HepG2 (cell line): Measurements from ENCODE around the gene NLE1. TPM values are rescaled to one million over a fixed set of nuclear protein-coding genes. Genes with fewer than 3 reads are reported as not detected.

Experiments used
- FUBP1 ChIP-seq: sonication (generic); formaldehyde crosslinking; IDR thresholded peaks from 2 replicates; pipeline ENCODE4 v1.5.1; 2020; ENCODE audit warnings: missing genetic modification reagents, mild to moderate bottlenecking, borderline replicate concordance
- HES4 ChIP-seq: sonication (generic); formaldehyde crosslinking; IDR thresholded peaks from 2 replicates; pipeline ENCODE4 v1.9.0; 2021; ENCODE audit warnings: mild to moderate bottlenecking, missing genetic modification reagents, borderline replicate concordance
- HIC2 ChIP-seq: sonication (generic); formaldehyde crosslinking; IDR thresholded peaks from 2 replicates; pipeline ENCODE4 v1.9.0; 2022; ENCODE audit warnings: low read depth, missing genetic modification reagents
- KIAA2018 ChIP-seq: sonication (generic); formaldehyde crosslinking; IDR thresholded peaks from 2 replicates; pipeline ENCODE4 v1.5.0; 2020; ENCODE audit warnings: mild to moderate bottlenecking, missing genetic modification reagents, borderline replicate concordance
- MXD1 ChIP-seq: sonication (generic); formaldehyde crosslinking; IDR thresholded peaks from 2 replicates; pipeline ENCODE4 v1.4.0; 2020; ENCODE audit warnings: mild to moderate bottlenecking, missing genetic modification reagents
- NFKB2 ChIP-seq: sonication (generic); formaldehyde crosslinking; IDR thresholded peaks from 2 replicates; pipeline ENCODE4 v1.4.0; 2020; ENCODE audit warnings: missing genetic modification reagents, borderline replicate concordance
- PHF5A ChIP-seq: IDR thresholded peaks from one replicate; pipeline ENCODE4 v1.6.1; 2018; ENCODE audit warnings: low read depth, missing genetic modification reagents; ENCODE audit not compliant: unreplicated experiment
- SMC3 ChIP-seq: IDR thresholded peaks from 2 replicates; pipeline ENCODE4 v1.6.1; 2011; ENCODE audit warnings: low read length, improper control_type of control experiment
- SRY ChIP-seq: sonication (generic); formaldehyde crosslinking; IDR thresholded peaks from 2 replicates; pipeline ENCODE4 v1.8.0; 2022; ENCODE audit warnings: mild to moderate bottlenecking, missing genetic modification reagents
- TP53 ChIP-seq: sonication (generic); formaldehyde crosslinking; conservative IDR thresholded peaks from 2 replicates; pipeline ENCODE4 v1.4.0; 2020; ENCODE audit warnings: missing genetic modification reagents
- ZKSCAN5 ChIP-seq: sonication (generic); formaldehyde crosslinking; IDR thresholded peaks from 2 replicates; pipeline ENCODE4 v1.5.1; 2020; ENCODE audit warnings: mild to moderate bottlenecking, missing genetic modification reagents
- ZNF230 ChIP-seq: sonication (generic); formaldehyde crosslinking; IDR thresholded peaks from 2 replicates; pipeline ENCODE4 v1.4.0; 2020; ENCODE audit warnings: mild to moderate bottlenecking, missing genetic modification reagents
- ZNF549 ChIP-seq: sonication (generic); formaldehyde crosslinking; IDR thresholded peaks from 2 replicates; pipeline ENCODE4 v1.5.0; 2020; ENCODE audit warnings: missing genetic modification reagents
- ZNF589 ChIP-seq: sonication (generic); formaldehyde crosslinking; conservative IDR thresholded peaks from 2 replicates; pipeline ENCODE4 v1.8.0; 2022; ENCODE audit warnings: mild to moderate bottlenecking, moderate library complexity, missing genetic modification reagents
- polyA plus RNA-seq, 8 experiments: library from polyadenylated mRNA; depleted of rRNA in 3 of 8; stranded (reverse) in 7 of 8; unstranded in 1 of 8; fragments of >200 nt; fragmentation: Illumina TruSeq in 4 of 8; extraction: Trizol in 4 of 8; gene quantifications; 2 replicates each; pipeline versions ENCODE4 v1.2.1 to v1.2.3, GENCODE V29; 2011 to 2016; ENCODE audit warnings: low read depth in 4 of 8, missing spikeins in 1 of 8, mixed read lengths in 1 of 8; ENCODE audit not compliant: insufficient read depth in 1 of 8
- total RNA-seq, 5 experiments: library from RNA; depleted of rRNA; stranded (reverse); fragments of >200 nt; fragmentation: Illumina TruSeq; extraction: Trizol; gene quantifications; 2 replicates each; pipeline ENCODE4 v1.2.3, GENCODE V29; 2016; ENCODE audit warnings: low read depth in 1 of 5

NLE1 gene
- total and polyA plus RNA-seq, 2 of the 13 experiments (the other 11 are each of a cell fraction or from before 2014, with no cell fraction given), result 20.3 to 34.5 TPM

- no peak for TF ChIP-seq FUBP1
- TF ChIP-seq MXD1, result peak; percentile 36; the same call in 1 of the 2 replicates
- TF ChIP-seq ZNF230 (CRISPR knock-in tag), result no peak
- TF ChIP-seq SRY (CRISPR knock-in tag), result 0 out of 2 replicates have a peak, but pooled peaks have one; percentile 37
- TF ChIP-seq ZNF589 (CRISPR knock-in tag), result no peak
- 0 out of 2 replicates have a peak, but pooled peaks have one; percentile 12 for TF ChIP-seq HES4 (CRISPR knock-in tag)
- no peak for TF ChIP-seq ZNF549
- no peak for TF ChIP-seq HIC2 (CRISPR knock-in tag)
- TF ChIP-seq TP53, result no peak
- peak; percentile 19; the same call in 1 of the 2 replicates for TF ChIP-seq SMC3
- 0 out of 2 replicates have a peak, but pooled peaks have one; percentile 11 for TF ChIP-seq NFKB2
- TF ChIP-seq PHF5A (CRISPR knock-in tag), result no peak
- no peak for TF ChIP-seq ZKSCAN5
- TF ChIP-seq KIAA2018 (CRISPR knock-in tag), result no peak
These were observed 53.1 kb downstream of the NLE1 start (continued) for GRCh38 chr17:35088881-35089585.
